HG02884 (cell line): ENCODE results near the gene LRRC9.

Experiments
- ATAC-seq: cut with Tn5 transposase; IDR thresholded peaks from one replicate; pipeline ENCODE4 v1.9.1; 2021; ENCODE audit warnings: mild to moderate bottlenecking, moderate library complexity; ENCODE audit not compliant: unreplicated experiment

LRRC9 gene

DNA sequence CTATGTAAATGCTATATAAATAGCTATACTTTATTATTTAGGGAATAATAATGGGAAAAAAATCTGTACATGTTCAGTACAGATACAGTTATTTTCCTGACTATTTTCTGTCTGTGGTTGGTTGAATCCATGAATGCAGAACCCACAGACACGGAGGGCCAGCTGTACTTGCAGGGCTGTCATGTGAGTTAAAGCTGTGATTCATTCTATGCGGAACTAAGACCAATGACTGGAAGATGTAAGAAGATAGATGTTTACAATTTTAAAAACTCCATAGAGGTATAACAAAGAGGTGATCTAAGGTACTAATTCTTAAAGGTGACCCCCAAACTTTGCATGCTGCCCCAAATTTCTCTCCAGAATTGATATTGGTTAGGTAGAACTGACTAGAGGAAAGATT is 186.4 kb downstream of the LRRC9 start:
- ATAC-seq: no peak

- no peak for ATAC-seq
These were observed 187.5 kb downstream of the LRRC9 start for GRCh38 chr14:60107477-60107876.

- ATAC-seq: no peak
These were observed 191.8 kb downstream of the LRRC9 start for GRCh38 chr14:60111732-60112131.
